Omental fat pad (tissue), 4 donors: ENCODE measurements around the gene MBNL2. TPM values are rescaled to one million over a fixed set of nuclear protein-coding genes. Genes with fewer than 3 reads are reported as not detected.

Source experiments
- ATAC-seq: fragments of 150-250 bp; one replicate; pipeline ENCODE4 v1.9.1; 2016; ENCODE audit warnings: mild to moderate bottlenecking, moderate library complexity; ENCODE audit not compliant: low FRiP score
- DNase-seq: peaks from one replicate; pipeline ENCODE4 v3.0.0-alpha.2; 2019; ENCODE audit warnings: low spot score
- total RNA-seq, 4 donors: library from RNA; depleted of rRNA; stranded (reverse); fragments of >200 nt; gene quantifications; one replicate each; pipeline ENCODE4 v1.1.0, GENCODE V29; 2016
- TF ChIP-seq, protein P1 (sequence below), 3 donors: fragments of 450-650 bp; IDR thresholded peaks; one replicate each; pipeline ENCODE4 v1.5.1; 2016 to 2017; ENCODE audit warnings: antibody characterized with exemption in 3 of 3, mild to moderate bottlenecking in 3 of 3, moderate library complexity in 2 of 3

Gene MBNL2
- total RNA-seq, 4 donors from 2014 or later, result 105 to 132 (median 123) TPM

- TF ChIP-seq, protein P1, sequence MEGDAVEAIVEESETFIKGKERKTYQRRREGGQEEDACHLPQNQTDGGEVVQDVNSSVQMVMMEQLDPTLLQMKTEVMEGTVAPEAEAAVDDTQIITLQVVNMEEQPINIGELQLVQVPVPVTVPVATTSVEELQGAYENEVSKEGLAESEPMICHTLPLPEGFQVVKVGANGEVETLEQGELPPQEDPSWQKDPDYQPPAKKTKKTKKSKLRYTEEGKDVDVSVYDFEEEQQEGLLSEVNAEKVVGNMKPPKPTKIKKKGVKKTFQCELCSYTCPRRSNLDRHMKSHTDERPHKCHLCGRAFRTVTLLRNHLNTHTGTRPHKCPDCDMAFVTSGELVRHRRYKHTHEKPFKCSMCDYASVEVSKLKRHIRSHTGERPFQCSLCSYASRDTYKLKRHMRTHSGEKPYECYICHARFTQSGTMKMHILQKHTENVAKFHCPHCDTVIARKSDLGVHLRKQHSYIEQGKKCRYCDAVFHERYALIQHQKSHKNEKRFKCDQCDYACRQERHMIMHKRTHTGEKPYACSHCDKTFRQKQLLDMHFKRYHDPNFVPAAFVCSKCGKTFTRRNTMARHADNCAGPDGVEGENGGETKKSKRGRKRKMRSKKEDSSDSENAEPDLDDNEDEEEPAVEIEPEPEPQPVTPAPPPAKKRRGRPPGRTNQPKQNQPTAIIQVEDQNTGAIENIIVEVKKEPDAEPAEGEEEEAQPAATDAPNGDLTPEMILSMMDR (IDR thresholded peaks at IDR 0.05), result no peak
- peak; percentile 66 for ATAC-seq
- no peak for DNase-seq
These were observed 145.1 kb downstream of the MBNL2 start for GRCh38 chr13:97367016-97367822.

- TF ChIP-seq, protein P1 (IDR thresholded peaks at IDR 0.05), result no peak
- ATAC-seq, result peak; percentile 20
These were observed 147.2 kb downstream of the MBNL2 start for GRCh38 chr13:97369261-97369893.

DNA sequence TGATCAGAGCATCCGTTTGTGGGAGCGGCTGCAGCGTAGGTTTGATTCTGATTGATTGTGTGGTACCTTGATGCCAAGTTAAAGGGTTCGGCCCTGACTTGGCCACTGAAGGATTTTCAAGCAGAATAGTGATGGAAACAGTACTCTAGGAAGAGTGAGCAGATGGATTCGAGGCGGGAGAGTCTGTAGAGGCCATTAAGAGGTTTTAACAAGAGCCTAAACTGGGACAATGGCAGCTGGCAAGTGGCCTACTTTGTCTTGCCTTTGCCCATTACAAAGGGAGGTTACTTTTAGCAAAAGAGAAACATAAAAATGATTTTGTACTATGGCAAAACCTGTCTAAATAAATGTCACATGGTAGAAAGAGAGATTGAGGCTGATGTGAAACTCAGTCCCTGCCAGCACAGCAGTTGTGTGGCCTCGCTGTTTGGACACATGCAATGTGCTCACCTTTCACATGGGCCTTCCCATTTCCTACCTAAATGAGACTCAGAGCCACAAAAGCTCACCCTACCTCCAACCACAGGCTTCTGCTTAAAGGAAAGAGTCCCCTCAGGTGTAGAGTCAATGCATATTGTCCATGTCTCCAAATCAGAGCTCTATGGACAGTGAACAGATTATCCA is 149.5 kb downstream of the MBNL2 start:
- no peak for DNase-seq
- TF ChIP-seq, protein P1 (IDR thresholded peaks at IDR 0.05), result no peak
- no peak for ATAC-seq

More at GRCh38 chr13:97369261-97369893, 147.2 kb downstream of the MBNL2 start:
- no peak for DNase-seq

- ATAC-seq (no peak), DNase-seq (no peak)
- TF ChIP-seq, protein P1 (IDR thresholded peaks at IDR 0.05), result no peak
These were observed 150.8 kb downstream of the MBNL2 start for GRCh38 chr13:97372936-97373335.

GRCh38 chr13:97373787-97374186 is 151.7 kb downstream of the MBNL2 start:
- no peak for DNase-seq
- no peak for ATAC-seq
- TF ChIP-seq, protein P1 (IDR thresholded peaks at IDR 0.05), result no peak

- DNase-seq (no peak), ATAC-seq (no peak)
- TF ChIP-seq, protein P1 (IDR thresholded peaks at IDR 0.05), result no peak
These were observed 154.8 kb downstream of the MBNL2 start for GRCh38 chr13:97376981-97377380.
